NCI-H1105 treated with DMSO at 0.1 percent for 48 hours (cell line): Measurements from ENCODE around the gene LCE1E.

Source experiments
- DNase-seq: peaks from one replicate; lab custom pipeline; 2025; lab: John Stamatoyannopoulos, UW

LCE1E gene, protein sequence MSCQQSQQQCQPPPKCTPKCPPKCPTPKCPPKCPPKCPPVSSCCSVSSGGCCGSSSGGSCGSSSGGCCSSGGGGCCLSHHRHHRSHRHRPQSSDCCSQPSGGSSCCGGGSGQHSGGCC

DNA sequence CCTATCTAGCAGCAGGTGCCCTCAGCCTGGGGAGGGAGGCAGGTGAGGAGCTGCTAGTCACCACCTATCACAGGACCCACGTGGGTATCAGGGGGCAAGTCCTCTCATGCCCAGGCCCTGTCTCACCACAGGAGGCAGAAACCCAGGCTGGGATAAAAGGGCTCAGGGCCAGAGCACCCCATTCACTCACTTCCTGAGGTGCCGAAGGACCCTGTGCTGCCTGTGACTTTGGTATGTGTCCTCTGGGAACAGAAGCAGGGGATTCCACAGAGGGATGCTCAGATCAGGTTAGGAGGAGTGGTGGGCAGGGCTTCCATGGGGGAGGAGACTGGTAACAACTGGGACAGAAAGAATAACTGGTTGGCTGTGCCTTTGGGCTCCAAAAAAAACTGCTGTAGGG lies at the start of gene LCE1E:
Gene LCE1E (plus strand): TSS at position 181 of the 400 bp plus-strand sequence. CDS start 1,043 bp downstream, outside the sequence.
- DNase-seq: peak; percentile 15

DNA sequence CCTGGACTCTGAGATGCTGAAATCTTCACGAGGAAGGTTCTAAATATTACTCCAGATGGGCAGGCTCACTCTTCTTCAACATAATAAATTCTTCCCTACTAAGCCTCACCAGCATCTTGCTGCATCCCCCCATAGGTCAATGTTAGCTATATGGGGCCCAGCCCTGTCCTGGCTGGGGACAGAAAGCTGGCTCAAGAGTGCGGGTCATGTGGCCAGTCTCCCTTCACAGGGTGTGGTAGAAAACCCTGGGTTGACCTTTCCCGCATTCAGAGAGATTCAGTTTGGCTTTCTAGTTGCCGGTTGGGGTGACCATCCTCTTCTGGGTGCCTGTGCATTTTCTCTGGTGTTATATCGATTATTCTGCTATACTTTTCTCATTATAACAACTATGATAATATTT lies 48.1 kb upstream of the LCE1E start:
- no peak for DNase-seq

DNA sequence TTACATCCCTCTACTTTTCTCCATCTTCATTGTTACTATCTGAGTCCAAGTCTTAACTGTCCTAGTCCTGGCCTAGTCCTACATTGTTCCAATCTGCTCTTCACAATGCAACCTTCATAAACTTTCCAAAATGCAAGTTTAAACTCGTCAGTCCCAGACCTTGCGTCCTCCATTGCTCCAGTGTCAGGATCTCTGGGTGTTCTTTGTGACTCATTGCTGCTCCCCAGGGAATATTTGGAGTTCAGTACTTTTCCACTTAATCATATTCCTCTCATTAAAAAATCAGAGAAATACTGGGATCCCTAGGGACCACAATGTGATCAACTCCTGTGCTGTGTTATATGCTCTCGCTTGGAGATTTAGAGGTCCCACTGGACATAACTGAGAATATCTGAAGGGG lies 46.2 kb upstream of the LCE1E start:
- no peak for DNase-seq

DNA sequence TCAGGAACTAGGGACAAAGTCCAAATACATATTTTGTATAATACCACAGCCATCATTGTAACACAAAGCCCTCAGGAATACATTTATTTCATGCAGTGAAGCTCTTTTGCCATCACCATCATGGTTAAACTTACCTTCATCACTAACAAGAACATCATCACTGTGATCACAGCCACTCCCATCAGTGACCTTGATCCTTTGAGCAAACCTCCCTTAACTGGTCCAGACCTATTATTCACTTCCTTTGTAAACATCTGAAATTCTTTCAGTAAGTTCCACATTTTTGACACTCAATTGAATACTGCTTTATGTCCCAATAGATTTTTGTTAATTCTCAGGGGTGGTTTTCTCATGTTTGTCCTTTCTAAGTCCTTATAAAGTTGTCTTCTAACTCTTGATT lies 44.4 kb upstream of the LCE1E start:
- no peak for DNase-seq

DNA sequence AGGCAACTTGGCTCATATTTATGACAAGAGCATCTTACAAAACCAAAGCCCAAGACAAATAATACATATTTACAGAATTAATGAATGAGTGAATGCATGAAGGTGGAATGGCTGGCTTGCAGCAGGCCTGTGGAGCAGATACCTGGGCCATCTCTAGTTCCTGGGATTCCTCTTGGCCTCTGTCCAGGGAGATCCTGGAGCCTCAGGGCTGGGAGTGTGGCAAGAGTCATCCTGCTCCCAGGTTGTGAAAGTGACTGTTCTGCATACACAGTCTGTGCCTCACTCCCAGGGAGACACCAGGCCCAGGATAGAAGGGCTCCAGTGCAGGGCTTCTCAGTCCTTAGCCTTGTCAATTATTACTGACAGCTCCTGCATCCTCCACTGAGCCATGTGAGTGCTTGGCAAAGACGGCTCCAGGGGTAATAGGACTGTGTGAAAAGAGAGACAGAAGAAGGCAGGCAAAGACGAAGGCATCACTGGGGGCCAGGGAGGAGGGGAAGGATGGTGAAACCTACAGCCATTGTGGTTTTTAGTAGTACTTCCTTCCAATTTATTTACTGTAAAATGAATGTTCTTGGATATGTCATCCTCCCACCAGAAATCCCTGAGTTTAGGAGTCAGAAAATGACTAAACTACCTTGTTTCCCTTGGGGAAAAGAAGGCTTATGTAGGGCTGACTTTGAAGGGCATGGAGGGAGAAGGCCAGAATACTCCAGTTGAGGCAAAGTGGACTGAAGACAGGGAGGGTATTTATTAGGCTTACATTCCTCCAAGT lies 42.5 kb upstream of the LCE1E start:
- no peak for DNase-seq

DNA sequence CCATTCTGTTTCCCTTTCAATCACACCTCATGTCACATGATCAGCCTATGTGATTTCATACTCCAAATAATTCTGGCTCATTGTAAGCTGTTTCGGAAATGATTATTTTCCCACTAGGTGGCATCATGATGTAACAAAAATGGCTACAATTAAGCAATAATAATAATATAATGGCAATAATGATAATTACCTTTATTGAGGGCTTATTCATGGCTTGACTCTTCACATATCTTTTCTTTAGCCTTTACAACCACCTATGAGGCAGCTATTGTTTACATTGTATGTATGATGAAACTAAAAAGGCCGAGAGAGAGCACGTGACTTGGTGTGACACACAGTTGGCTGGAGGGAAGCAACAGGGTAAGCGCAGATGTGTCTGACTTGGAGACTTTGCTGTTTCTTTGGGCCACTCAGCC lies 40.8 kb upstream of the LCE1E start:
- DNase-seq: peak; percentile 9

DNA sequence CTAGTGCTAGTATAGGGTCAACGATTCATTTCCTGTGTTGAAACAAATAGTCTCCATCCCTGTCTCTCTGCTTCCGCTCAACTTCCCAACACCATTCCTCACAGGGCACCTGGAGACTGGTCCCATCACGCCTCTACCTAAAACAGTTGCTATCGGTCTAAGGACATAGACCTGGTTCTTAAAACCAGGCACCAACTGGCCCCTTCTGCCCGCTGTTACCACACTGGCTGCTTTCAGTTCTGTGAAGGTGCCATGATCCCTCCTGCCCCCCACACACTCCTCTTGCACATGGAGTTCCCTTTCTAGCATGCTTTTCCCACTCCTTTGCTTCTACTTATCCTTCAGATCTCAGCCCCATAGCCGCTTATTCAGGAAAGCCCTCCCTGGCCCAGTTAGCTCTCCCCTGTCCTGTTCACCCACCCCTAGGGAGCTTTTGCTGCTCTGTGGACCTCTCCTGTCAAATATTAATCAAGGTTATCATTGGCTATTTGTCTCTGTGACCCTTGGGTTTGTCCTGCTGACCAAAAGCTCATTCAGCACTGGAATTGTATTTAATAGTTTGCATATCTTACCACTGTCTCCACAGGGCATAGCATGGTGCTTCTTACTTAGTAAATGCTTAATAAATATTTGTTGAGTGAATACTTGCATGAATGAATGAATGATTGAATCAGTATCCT lies 40.2 kb upstream of the LCE1E start:
- DNase-seq: no peak

DNA sequence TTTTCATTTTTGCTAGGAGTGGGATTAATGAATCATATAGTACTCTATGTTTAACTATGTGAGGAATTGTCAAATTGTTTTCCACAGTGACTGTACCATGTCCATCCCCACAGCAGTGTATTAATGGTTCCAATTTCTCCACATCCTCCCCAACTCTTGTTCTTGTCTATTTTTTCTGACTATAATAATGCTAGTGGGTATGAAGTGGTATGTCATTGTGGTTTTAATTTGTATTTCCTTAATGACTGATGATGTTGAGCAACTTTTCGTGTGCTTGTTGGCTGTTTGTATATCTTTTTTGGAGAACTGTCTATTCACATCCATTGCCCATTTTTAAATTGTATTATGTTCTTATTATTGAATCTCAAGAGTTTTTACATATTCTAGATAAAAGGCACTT lies 38.2 kb upstream of the LCE1E start:
- no peak for DNase-seq

DNA sequence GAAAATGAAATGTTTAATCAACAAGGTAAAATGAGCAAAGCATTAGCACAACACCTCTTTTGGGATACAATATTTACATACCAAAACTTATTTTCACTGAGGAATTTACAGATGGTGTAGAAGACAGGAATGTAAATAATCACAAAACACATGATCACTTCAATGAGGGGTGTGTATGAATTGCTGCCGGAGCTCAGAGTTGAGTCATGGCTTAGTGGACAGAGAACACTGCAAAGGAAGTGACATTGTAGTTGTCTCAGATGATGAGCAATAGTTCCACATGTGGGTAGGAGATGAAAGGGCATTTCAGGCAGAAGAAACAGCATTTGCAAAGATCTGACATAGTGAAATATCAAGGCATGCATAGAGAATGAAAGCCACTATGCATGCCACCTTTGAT lies 33.8 kb upstream of the LCE1E start:
- no peak for DNase-seq

DNA sequence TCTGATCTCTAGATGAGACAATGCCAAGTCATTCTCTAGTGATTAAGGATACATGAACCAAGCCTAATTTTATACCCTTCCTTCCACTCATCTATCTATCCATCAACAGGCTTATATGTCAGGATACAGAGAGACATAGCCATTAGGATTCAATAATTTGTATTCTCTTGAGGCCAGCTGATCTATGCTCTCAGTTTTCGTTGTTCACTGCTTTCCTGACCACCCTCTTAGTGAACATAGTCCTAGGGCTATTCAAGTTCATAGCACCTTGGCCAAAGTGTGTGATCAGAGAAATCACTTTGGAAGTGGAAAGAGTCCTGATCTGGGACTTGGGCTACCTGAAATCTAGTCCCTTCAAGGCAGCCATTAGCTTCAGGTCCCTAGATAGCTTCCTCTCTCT lies 32.5 kb upstream of the LCE1E start:
- DNase-seq: no peak

DNA sequence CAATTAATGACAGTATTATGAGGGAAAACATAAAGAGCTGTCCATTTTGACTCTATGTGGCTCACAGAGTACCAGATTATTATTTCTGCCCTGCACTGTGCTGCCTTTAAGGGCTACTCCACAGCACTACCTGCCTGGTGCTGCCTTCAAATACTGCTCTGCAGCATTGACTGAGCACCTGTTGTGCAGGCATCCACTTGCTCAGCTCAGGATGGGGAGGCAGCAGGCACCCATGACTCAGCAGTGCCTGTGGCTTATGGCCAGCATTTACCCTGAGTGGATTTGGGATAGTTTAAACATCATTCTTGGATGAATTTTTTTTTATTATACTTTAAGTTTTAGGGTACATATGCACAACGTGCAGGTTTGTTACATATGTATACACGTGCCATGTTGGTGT lies 29.2 kb upstream of the LCE1E start:
- DNase-seq: no peak

DNA sequence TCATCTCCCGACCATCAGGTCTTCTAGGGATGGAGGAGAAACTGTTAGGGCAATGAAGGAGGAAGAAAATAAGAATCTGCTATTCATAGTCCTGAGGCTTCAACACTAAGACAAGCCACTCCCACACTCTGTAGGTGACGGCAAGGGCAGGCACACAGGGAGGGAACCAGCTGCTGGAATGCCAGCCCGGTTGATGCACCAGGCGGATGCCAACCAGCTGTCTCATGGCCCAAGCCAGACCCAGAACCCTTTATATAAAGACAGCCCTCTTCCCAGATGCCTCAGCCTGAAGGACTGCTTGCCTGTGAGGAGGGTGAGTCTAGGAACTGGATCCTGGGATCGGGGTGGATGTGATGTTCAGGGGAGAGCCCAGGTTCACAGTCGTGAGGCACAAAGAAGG lies 28.3 kb upstream of the LCE1E start, which contains the start of gene KPRP:
Gene KPRP (plus strand): TSS at position 279 of the 400 bp plus-strand sequence. CDS start 1,564 bp downstream, outside the sequence.
- no peak for DNase-seq

DNA sequence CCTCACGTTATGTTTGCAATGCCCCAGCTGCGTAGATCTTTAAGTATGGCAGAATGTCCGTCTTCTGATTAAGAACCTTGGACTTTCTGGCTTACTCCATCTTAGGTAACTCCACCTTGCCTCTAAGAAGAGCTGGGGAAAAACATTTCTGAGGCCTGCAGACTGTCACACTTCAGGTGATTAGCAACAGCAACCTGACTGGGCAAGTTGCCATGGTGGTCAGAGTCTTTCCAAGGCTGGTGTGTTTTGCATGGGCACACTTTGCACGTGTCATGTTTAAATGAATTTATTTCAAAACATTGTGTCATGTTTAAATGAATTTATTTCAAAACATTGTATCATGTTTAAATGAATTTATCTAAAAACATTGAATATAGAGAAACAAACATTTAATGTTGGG lies 27.4 kb upstream of the LCE1E start:
- no peak for DNase-seq

DNA sequence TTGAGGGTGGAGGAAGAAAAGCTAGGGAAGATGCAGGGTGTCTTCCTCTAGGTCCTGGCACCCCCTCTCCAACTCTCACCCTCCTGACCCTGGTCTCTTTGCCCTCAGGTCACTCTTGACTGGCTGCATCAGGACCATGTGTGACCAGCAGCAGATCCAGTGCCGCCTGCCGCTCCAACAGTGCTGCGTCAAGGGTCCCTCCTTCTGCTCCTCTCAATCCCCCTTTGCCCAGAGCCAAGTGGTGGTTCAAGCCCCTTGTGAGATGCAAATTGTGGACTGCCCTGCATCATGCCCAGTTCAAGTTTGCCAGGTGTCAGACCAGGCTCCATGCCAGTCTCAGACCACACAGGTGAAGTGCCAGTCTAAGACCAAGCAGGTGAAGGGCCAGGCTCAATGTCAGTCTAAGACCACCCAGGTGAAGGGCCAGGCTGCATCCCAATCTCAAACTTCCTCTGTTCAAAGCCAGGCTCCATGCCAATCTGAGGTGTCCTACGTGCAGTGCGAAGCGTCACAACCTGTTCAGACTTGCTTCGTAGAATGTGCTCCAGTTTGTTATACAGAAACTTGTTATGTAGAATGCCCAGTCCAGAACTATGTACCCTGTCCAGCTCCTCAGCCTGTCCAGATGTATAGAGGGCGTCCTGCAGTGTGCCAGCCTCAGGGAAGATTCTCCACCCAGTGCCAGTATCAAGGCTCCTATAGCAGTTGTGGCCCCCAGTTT lies 26.4 kb upstream of the LCE1E start:
- no peak for DNase-seq

DNA sequence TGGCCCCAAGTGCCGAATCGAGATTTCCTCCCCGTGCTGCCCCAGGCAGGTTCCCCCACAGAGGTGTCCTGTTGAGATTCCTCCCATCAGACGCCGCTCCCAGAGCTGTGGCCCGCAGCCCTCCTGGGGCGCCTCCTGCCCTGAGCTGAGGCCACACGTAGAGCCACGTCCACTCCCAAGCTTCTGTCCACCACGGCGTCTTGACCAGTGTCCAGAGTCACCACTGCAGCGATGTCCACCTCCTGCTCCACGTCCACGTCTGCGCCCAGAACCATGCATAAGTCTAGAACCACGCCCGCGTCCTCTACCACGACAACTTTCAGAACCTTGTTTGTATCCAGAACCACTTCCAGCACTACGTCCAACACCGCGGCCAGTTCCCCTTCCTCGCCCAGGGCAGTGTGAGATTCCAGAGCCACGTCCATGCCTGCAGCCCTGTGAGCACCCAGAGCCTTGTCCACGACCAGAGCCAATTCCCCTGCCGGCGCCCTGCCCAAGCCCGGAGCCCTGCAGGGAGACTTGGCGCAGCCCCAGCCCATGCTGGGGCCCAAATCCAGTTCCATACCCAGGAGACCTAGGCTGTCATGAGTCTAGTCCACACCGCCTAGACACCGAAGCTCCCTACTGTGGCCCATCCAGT lies 25.4 kb upstream of the LCE1E start:
- no peak for DNase-seq

DNA sequence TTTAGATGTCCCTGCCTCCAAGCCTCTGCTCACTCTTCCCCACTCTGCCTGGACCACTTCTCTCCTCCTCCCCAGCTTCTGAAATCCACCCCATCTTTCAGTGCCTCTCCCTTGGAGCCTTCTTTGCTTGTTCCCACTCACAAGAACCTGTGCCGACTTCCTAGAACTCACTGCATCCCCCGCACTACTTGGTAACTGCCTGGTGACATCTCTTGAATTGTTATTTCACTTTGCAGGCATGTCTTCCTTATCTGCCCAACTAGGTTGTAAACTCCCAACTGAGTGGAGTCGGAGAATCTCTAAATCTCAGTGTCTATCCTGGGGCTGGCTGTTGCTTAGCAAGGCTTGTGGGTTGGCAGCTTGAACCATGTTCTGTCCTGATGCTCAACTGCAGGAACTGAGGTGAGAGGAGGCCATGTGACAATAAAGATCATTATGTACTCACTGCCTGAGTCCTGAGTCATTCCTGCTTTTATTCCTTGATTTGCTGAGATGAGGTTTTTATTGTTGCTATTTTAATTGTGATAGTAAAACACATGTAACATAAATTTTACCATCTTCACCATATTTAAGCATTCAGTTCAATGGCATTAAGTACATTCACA lies 24.3 kb upstream of the LCE1E start:
- no peak for DNase-seq

DNA sequence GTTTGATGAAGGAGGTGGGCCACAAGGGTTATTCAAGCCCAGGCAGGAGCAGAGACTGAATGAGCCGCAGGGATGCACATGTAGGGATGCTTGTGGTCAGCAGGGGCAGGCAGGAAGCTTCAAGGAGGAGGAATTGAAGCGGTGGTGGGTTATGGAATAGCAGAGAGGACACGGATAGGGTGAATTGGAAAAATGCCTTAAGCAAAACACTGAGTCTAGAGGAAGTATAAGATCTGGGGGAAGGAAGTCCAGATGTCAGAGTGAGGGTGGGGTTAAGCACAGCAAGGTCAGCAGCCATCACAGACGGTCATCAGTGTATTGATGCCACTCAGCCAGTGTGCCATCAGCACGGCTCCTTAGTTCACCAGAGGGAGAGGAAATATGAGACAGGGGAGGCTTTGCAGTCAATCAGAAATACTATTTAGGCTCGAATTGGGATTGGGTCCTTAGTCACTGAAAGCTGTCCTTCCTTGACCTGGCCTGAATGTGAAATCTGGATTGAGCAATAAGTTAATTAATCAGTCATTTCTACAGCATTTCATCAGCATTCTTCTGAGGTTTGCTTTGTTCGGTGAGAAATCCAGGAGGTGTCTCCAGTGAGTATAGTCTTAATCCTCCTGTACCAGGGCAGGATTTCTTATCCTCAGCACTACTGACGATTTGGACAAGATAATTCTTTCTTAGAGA lies 17.1 kb upstream of the LCE1E start:
- no peak for DNase-seq

DNA sequence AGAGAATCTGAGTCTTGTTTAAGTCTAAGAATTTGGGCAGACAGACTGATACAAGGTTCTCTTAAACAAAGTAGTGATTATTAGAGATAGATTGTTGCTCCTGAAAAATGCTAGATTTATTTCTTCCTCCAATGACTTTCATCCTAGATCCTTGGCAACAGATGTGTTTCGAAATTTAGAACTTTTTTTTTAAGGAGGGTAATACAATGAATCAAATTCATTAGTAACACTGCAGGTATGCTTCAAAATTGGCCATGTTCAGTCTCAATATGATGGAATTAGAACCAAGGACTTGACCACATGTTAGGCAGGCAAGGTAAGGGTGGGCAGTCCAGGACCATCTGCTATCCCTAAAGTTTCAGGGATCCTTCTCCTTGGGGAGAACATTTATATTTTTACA lies 15.6 kb upstream of the LCE1E start:
- DNase-seq: no peak

DNA sequence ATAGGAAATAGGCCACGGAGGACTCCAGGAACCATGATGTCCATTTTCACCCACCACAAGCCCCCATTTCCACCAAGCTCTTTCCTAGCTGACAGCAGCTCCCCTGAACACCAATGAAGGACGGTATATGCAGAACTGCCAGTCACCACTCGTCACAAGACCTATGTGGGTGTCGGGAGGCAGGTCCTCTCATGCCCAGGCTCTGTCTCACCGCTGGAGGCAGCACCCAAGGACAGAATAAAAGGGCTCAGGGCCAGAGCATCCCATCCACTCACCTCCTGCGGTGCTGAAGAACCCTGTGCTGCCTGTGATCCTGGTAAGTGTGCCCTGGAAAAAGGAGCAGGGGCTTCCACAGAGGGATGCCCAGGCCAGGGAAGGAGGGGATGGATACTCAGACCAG lies 11.2 kb upstream of the LCE1E start, which contains the start of gene LCE1F:
Gene LCE1F (plus strand): TSS at position 266 of the 400 bp plus-strand sequence. CDS start 1,232 bp downstream, outside the sequence.
- no peak for DNase-seq

DNA sequence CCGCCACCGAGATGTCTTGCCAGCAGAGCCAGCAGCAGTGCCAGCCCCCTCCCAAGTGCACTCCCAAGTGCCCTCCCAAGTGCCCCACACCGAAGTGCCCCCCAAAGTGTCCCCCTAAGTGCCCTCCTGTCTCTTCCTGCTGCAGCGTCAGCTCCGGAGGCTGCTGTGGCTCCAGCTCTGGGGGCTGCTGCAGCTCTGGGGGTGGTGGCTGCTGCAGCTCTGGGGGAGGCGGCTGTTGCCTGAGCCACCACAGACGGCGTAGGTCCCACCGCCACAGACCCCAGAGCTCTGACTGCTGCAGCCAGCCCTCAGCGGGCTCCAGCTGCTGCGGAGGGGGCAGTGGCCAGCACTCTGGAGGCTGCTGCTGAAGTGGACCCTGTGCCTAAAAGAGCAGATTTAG lies 9.7 kb upstream of the LCE1E start:
- DNase-seq: no peak
